ENCODE measurements around the gene BCCIP. TPM values are rescaled to one million over a fixed set of nuclear protein-coding genes. Genes with fewer than 3 reads are reported as not detected.

BCCIP gene
- total RNA-seq, 6 donors from 2014 or later = 13.7 to 53.8 (median 35.2) TPM

DNA sequence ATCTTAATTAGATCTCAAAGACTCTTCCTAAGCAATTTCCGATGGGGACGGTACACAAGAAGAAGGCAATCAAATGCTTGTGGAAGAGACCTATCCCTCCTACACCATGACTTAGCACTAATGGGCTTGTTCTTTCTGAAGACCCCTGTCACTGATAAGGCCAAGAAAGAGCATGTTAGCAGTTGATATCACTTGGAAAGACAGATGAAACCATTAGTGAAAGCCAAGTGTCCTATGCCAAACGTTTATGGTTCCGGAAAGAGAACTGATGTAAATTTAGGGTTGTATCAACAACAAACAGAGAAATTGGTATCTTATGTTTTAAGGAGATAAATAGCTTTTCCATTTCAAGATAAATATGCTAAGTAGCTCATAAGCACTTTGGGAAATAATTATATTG lies 6.8 kb upstream of the BCCIP start:
- Histone ChIP-seq H3K27me3 (no peaks in the 10 kb centered on the region), H3K27ac (no peak overlapping the region), H3K36me3 (peaks cover 0 to 40% (median 22%) of the 10 kb centered on the region in 4 donors), H3K9me3 (no peaks in the 10 kb centered on the region), H3K4me3 (no peak overlapping the region), H3K4me1 (peaks cover 0 to 9% (median 3%) of the 10 kb centered on the region in 4 donors)
- WGBS, 2 donors = 88 to 89% methylated on average over 4 of the region's 4 CpGs
- TF ChIP-seq EP300 (IDR thresholded peaks at IDR 0.05) = no peak
- TF ChIP-seq, protein P1, sequence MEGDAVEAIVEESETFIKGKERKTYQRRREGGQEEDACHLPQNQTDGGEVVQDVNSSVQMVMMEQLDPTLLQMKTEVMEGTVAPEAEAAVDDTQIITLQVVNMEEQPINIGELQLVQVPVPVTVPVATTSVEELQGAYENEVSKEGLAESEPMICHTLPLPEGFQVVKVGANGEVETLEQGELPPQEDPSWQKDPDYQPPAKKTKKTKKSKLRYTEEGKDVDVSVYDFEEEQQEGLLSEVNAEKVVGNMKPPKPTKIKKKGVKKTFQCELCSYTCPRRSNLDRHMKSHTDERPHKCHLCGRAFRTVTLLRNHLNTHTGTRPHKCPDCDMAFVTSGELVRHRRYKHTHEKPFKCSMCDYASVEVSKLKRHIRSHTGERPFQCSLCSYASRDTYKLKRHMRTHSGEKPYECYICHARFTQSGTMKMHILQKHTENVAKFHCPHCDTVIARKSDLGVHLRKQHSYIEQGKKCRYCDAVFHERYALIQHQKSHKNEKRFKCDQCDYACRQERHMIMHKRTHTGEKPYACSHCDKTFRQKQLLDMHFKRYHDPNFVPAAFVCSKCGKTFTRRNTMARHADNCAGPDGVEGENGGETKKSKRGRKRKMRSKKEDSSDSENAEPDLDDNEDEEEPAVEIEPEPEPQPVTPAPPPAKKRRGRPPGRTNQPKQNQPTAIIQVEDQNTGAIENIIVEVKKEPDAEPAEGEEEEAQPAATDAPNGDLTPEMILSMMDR (IDR thresholded peaks at IDR 0.05) = no peak
- TF ChIP-seq POLR2AphosphoS5 (IDR thresholded peaks at IDR 0.05) = no peak
- no peak for TF ChIP-seq POLR2A (IDR thresholded peaks at IDR 0.05)
- DNase-seq (no peak), ATAC-seq (ENCODE audit: low FRiP score in 2 of 2) (no peak)

DNA sequence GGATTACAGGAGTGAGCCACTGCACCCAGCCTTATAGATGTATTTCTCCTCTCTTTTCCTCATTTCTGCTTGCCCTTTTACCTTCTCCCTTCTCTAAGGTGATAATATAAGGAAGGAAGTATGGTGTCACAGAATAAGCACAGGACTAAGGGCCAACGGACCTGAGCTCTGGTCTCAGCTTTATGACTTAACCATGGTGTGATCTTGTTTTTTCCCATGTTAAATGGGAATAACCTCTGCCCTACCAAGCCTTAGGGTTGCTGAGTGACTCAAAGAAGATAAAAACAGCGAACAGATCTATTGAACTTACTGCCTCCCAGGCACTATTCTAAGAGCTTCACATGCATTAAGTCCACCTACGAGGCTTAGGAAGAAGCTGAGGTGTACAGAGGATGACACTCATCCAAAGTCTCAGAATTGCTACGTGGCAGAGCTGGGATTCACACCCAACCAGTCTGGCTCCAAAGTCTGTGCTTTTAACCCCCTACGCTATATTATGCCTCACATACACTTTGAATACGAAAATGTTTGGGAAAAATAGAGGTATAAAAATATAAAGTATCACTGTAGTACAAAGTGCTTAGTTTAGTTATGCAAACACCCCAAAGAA lies 5.9 kb upstream of the BCCIP start:
- no peak for ATAC-seq (ENCODE audit: low FRiP score in 2 of 2)
- no peaks in the 10 kb centered on the region for H3K27me3 ChIP-seq
- peaks cover 7 to 18% (median 12%) of the 10 kb centered on the region in 4 donors for H3K4me1 ChIP-seq
- peaks cover 0 to 34% (median 22%) of the 10 kb centered on the region in 4 donors for H3K36me3 ChIP-seq
- no peak overlapping the region for H3K4me3 ChIP-seq
- no peak for TF ChIP-seq POLR2AphosphoS5 (IDR thresholded peaks at IDR 0.05)
- no peak for TF ChIP-seq EP300 (IDR thresholded peaks at IDR 0.05)
- TF ChIP-seq POLR2A (IDR thresholded peaks at IDR 0.05) = no peak
- TF ChIP-seq, protein P1 (IDR thresholded peaks at IDR 0.05) = no peak
- WGBS, 2 donors = 86% methylated on average over 6 of the region's 6 CpGs
- DNase-seq = no peak
- H3K27ac ChIP-seq = no peak overlapping the region
- H3K9me3 ChIP-seq = no peaks in the 10 kb centered on the region

DNA sequence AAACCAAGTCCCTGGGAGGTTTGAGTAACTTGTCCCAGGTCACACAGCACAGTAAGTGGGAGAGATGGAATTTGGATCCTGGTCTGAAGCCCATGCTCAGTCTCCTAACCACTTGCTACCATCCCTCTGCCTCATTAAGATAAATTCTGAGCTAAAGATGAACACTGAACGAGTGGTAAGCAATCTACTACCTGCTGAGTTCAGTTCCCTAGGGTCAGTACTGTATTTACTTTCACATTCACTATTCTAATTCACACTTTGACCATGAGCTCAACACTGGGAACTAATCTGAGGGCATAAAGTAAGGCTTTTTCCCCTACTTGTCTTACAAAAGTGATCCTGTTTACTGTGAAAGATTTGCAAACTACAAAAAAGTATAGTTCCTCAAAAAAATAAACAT lies 2.6 kb upstream of the BCCIP start:
- Histone ChIP-seq H3K27ac (no peak overlapping the region), H3K4me1 (peaks cover 26 to 38% (median 32%) of the 10 kb centered on the region in 4 donors), H3K36me3 (peaks cover 0 to 4% (median 3%) of the 10 kb centered on the region in 4 donors), H3K9me3 (no peaks in the 10 kb centered on the region), H3K27me3 (no peaks in the 10 kb centered on the region), H3K4me3 (no peak overlapping the region)
- ATAC-seq (ENCODE audit: low FRiP score in 2 of 2) (no peak), DNase-seq (no peak)
- TF ChIP-seq POLR2A (IDR thresholded peaks at IDR 0.05) (no peak), EP300 (IDR thresholded peaks at IDR 0.05) (no peak), POLR2AphosphoS5 (IDR thresholded peaks at IDR 0.05) (no peak)
- TF ChIP-seq, protein P1 (IDR thresholded peaks at IDR 0.05) = no peak
- 71 to 75% methylated on average over 1 of the region's 1 CpG for WGBS, 2 donors

DNA sequence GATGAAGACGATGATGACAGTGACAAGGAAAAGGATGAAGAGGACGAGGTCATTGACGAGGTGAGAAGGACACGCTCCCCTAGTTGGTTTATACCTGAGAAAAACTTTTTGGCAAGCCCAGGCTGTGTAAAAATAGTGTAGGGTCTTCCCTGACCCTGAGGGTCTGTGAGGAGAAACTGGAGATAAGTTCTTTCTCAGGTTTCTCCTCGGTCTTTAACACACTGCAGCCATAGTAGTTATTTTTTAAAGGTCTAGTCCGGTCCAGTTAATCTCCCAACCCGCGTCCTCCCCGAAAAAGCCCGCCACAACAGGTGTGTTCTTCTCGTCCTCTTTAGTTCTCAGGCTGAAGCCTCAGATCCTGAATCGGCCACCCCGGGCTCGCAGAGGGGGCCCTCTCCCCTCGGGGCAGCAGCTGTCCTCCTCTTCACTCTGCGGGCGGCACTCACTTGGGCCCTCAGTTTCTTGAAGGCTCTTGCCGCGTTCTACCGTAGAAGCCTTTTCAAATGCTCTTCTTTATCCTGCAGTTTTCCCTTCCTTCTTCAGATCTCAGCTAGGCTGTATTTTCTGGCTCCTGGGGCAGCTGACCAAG lies 411 bp downstream of the BCCIP start:
- ATAC-seq (ENCODE audit: low FRiP score in 2 of 2) (no peak), DNase-seq (peak in 1 of 2 donors; percentile 55)
- TF ChIP-seq EP300 (IDR thresholded peaks at IDR 0.05) = no peak
- TF ChIP-seq POLR2AphosphoS5 (IDR thresholded peaks at IDR 0.05) = no peak
- TF ChIP-seq, protein P1 (IDR thresholded peaks at IDR 0.05) = no peak
- no peak for TF ChIP-seq POLR2A (IDR thresholded peaks at IDR 0.05)
- peaks cover 32 to 45% (median 36%) of the 10 kb centered on the region in 4 donors for H3K4me1 ChIP-seq
- H3K27ac ChIP-seq = peak overlapping the region; percentile 87 to 91 (median 90)
- peak overlapping the region; percentile 85 to 98 (median 92) for H3K4me3 ChIP-seq
- H3K9me3 ChIP-seq = no peaks in the 10 kb centered on the region
- 0% methylated on average over 20 of the region's 20 CpGs for WGBS, 2 donors
- peaks cover 0 to 18% (median 9%) of the 10 kb centered on the region in 4 donors for H3K36me3 ChIP-seq
- no peaks in the 10 kb centered on the region for H3K27me3 ChIP-seq
